ENCODE measurements around the gene AFAP1.

The AFAP1 gene

GRCh38 chr4:7784131-7784870 is 155.4 kb downstream of the AFAP1 start:
- DNase-seq (ENCODE audit: low read depth) = no peak

GRCh38 chr4:7783541-7783940 is 156.1 kb downstream of the AFAP1 start:
- no peak for DNase-seq (ENCODE audit: low read depth)

GRCh38 chr4:7782783-7783182 is 156.9 kb downstream of the AFAP1 start:
- no peak for DNase-seq (ENCODE audit: low read depth)

GRCh38 chr4:7781993-7782392 is 157.7 kb downstream of the AFAP1 start:
- DNase-seq (ENCODE audit: low read depth) = no peak

DNA sequence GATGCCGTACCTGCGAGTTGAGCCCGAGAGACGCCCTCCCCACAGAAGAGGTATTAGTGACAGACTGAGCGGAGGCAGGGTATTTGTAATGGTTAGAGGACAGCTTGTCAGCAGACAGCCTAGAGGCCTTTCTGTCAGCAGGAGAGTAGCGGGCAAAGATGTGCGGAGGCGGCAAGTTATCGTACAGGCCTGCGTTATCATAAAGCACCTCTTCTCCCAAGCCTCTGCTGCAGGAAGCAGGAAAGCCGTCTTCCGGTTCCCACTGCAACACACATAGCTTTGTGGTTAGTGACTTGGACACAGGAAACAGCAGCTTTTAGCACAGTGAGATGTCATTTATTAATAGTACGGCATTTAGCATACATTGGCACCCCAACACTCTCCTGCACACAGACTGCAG is 158.3 kb downstream of the AFAP1 start:
- no peak for DNase-seq (ENCODE audit: low read depth)

GRCh38 chr4:7780751-7781348 is 158.8 kb downstream of the AFAP1 start:
- DNase-seq (ENCODE audit: low read depth) = no peak

- DNase-seq (ENCODE audit: low read depth) = no peak
Observed at GRCh38 chr4:7779432-7779768, 160.3 kb downstream of the AFAP1 start.

GRCh38 chr4:7778510-7779431 is 160.9 kb downstream of the AFAP1 start:
- DNase-seq (ENCODE audit: low read depth) = no peak

DNA sequence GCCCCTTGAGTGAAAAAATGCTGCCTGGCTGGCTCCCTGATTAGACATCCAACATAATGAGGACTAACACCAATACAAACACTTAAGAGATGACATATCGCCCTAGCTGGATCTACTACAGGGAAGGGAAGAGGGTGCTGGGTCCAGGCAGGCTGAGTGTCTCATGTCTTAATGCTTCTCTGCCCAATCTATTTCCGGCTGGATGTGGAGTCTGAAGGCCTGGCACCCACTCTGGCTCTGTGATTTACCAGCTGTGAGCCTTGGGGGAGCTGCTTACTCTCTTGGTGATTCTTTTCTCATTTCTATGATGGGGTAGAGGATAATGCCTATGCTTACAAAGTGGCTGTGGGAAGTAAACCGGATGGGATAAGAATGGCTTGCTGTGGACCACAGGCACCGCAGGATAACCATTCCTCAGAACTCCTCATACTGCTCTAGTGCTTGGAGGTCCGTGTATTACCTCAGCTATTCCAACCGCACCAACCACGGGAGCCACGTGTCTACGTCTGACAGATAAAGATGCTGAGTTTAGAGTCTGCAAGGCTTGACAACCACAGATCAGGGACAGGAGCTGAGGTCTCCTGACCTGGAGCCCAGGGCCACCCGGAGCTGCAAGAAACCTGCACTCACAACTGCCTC is 161.7 kb downstream of the AFAP1 start:
- DNase-seq (ENCODE audit: low read depth) = no peak

DNA sequence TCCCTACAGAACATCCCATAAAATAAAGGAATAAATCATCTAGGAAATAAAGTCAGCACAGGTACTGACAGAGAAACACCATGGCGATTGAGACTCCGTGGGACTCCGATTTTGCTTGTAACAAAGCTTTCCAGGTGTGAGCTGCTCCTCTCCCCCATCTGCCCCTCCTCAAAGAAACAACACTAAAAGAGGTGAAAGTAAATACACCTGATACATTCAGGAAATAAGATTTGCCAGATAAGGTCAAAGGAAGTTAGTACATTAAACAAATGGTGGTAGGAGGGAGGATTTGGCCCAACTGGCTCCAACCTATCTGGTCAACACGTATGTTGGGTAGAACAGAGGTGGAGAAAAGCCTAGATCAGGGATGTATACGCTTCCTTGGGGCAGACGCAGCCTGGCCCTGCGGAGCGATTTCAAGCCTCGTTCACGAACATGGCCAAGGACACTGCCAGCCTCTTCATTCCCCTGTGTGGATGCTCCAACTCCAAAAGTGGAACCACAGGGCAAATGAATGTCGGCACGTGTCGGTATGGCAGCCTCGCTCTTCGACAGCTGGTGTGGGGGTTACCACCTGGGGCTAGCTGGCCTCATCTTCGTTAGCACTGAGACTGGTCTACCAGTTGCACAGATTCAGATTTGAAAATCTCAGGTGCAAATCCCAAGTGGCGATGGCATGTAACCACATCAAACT is 162.5 kb downstream of the AFAP1 start:
- DNase-seq (ENCODE audit: low read depth) = no peak

DNA sequence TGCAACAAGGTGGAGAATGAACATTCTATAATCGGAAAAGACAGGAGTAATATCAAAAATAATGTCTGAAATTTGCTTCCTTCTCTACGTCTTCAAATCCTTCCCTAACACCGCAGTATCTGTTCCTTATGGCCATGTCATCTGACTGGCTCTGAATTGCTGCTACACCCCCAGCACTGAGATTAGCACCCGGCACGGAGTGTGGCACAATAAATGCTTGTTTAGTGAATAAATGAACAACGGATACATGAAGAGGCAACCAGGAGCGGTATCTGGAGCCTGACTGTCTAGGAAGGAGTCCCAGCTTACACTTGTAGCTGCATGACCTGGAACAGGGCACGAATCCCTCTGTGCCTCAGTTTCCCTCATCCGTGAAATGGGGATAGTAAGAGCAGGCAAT is 164.3 kb downstream of the AFAP1 start:
- no peak for DNase-seq (ENCODE audit: low read depth)

- no peak for DNase-seq (ENCODE audit: low read depth)
Observed at GRCh38 chr4:7774301-7775294, 165.1 kb downstream of the AFAP1 start.

GRCh38 chr4:7773401-7774180 is 166.1 kb downstream of the AFAP1 start:
- no peak for DNase-seq (ENCODE audit: low read depth)

DNA sequence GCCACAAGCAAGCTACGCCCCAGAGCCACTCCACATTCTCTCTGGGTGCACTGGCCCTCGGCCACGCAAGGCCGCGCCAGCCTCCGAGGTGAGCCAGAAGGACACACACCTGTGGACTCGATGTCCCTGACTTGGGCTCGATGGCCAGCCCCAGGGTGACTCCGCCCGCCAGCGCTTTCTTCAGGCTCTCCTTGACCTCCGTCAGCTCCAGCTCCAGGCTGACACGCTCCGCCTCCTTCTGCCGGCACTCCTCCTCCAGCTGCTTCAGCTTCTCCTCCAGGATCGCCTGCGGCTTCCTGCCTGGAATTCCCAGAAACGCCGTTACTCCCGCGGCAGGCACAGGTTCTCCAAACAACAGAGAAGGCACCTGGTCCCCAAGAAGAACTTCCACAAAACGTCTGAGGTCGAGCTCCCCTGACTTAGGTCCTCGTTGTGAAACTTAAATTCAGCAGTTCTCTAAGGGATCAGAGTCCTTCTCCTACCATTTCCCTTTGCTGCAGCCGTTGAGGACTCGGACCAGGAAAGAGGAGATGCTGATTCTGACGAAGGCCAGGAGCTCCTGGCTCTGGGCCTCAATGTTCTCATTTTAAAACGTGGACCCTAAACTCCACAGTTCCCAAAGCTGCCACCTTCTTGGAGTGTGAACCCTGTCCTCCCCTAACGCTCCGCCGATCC is 166.8 kb downstream of the AFAP1 start:
- no peak for DNase-seq (ENCODE audit: low read depth)

DNA sequence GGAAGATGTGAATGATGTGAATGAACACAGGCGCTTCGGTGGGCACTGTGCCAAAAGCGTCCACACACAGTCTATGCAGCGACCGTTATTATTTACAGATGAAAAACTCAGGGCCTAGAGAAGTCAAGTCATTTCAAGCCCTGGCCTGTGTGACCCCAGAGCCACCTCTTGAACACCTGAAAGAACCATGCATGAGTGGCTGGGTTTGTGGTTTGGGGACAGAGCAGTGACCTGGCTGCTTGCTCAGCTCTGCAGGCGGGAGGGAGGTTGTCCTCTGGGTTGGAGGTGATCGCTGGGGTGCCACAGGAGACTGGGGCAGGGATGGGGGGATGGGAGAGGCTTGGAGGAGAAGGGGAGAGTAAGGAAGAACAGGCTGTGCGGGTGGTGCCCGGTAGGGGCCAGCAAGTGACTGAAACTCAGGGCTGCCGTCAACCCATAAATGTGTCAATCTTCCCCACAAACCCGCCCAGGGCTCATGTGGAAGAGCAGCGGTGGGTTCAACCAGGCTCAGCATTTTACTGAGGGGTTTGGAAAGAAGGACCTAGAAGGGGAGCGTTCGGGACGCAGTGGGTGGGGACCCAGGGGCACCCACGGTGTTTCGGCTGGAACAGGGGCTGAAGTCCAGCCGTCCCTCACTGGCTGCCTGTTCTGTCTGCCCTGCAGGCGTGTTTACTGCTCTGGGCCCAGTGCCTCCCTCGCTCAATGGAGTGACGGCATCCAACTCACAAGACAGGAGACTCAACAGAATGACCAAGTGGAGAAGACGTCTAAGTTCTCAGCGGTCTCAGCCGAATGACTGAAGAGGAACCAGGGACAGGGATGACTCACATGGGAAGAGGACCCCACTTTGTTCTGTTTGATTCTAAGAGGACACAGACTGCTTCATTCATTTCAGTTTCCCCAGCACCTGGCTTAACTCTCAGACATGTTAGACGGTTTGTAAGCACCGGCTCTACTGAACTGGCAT is 167.8 kb downstream of the AFAP1 start:
- no peak for DNase-seq (ENCODE audit: low read depth)

- no peak for DNase-seq (ENCODE audit: low read depth)
Observed at GRCh38 chr4:7771056-7771455, 168.6 kb downstream of the AFAP1 start.

DNA sequence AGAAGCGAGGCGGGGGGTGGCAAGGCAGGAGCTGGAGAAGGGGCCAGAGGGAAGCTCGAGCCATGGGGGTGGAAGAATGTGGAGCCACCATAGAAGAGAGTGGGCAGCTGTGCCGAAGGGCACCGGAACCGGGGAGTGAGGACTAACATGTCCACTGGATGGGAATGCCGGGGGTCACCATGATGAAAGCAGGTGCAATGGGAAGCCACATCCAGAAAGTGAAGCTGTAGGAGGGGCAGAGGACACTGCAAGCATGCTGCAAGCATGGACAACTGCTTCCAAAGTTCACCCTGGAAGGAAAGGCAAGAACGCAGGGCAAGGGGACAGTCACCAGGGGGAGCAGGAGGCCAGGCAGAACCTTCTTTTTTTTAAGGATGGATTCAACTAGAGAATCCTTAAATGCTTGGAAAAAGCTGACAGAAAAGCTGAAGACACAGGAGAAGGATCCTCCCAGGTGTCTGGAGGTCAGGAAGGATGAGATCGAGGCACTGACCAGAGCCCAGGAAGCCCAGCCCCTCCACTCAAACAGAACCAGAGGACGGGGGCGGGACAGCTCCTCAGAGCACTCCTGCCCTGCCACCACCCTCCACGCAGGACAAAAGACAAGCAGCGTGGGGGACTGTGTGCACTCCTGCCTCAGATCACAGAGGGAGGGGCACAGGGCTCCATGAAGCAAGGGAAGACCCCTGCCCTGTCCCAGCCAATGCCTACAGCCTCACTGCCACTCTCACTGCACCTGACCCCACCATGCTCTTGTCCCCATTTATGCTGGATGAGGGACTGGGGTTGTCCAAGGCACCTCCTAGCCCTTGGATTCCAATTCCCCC is 169.2 kb downstream of the AFAP1 start:
- no peak for DNase-seq (ENCODE audit: low read depth)
